ENCODE data around the gene ANKRD13B.

Gene ANKRD13B

GRCh38 chr17:29594519-29595090 is 1.7 kb downstream of the ANKRD13B start:
- H3K4me3 ChIP-seq (ENCODE audit: low read length) = peak overlapping the region; percentile 80

GRCh38 chr17:29595107-29595942 is 2.4 kb downstream of the ANKRD13B start:
- Histone ChIP-seq H3K9ac (ENCODE audit: low read depth, low read length) (no peak overlapping the region), H3K36me3 (ENCODE audit: insufficient read depth, low read length) (no peaks in the 10 kb centered on the region), H3K9me3 (replicated peaks; ENCODE audit: low read length) (no peaks in the 10 kb centered on the region), H3K4me3 (ENCODE audit: low read length) (no peak overlapping the region), H3K4me1 (ENCODE audit: control insufficient read depth, insufficient read depth, low read length) (peaks cover 41% of the 10 kb centered on the region), H3K27me3 (ENCODE audit: control insufficient read depth, insufficient read depth, low read length) (no peaks in the 10 kb centered on the region), H3K4me2 (ENCODE audit: low read length) (no peak overlapping the region)

More at GRCh38 chr17:29594519-29595090, 1.7 kb downstream of the ANKRD13B start:
- H3K9me3 ChIP-seq (replicated peaks; ENCODE audit: low read length) = no peaks in the 10 kb centered on the region
- no peak overlapping the region for H3K9ac ChIP-seq (ENCODE audit: low read depth, low read length)
- H3K4me1 ChIP-seq (ENCODE audit: control insufficient read depth, insufficient read depth, low read length) = peaks cover 48% of the 10 kb centered on the region
- H3K4me2 ChIP-seq (ENCODE audit: low read length) = peak overlapping the region; percentile 90
- H3K36me3 ChIP-seq (ENCODE audit: insufficient read depth, low read length) = no peaks in the 10 kb centered on the region
- H3K27me3 ChIP-seq (ENCODE audit: control insufficient read depth, insufficient read depth, low read length) = no peaks in the 10 kb centered on the region

GRCh38 chr17:29595943-29596774 is 3.2 kb downstream of the ANKRD13B start:
- Histone ChIP-seq H3K27me3 (ENCODE audit: control insufficient read depth, insufficient read depth, low read length) (no peaks in the 10 kb centered on the region), H3K9me3 (replicated peaks; ENCODE audit: low read length) (no peaks in the 10 kb centered on the region), H3K4me2 (ENCODE audit: low read length) (peak overlapping the region; percentile 9), H3K36me3 (ENCODE audit: insufficient read depth, low read length) (no peaks in the 10 kb centered on the region), H3K4me3 (ENCODE audit: low read length) (no peak overlapping the region), H3K9ac (ENCODE audit: low read depth, low read length) (no peak overlapping the region), H3K4me1 (ENCODE audit: control insufficient read depth, insufficient read depth, low read length) (peaks cover 32% of the 10 kb centered on the region)

GRCh38 chr17:29596811-29597210 is 3.9 kb downstream of the ANKRD13B start:
- H3K9ac ChIP-seq (ENCODE audit: low read depth, low read length) = no peak overlapping the region
- no peaks in the 10 kb centered on the region for H3K27me3 ChIP-seq (ENCODE audit: control insufficient read depth, insufficient read depth, low read length)
- no peaks in the 10 kb centered on the region for H3K9me3 ChIP-seq (replicated peaks; ENCODE audit: low read length)
- no peak overlapping the region for H3K4me3 ChIP-seq (ENCODE audit: low read length)
- H3K4me1 ChIP-seq (ENCODE audit: control insufficient read depth, insufficient read depth, low read length) = peaks cover 26% of the 10 kb centered on the region
- no peak overlapping the region for H3K4me2 ChIP-seq (ENCODE audit: low read length)
- no peaks in the 10 kb centered on the region for H3K36me3 ChIP-seq (ENCODE audit: insufficient read depth, low read length)

GRCh38 chr17:29597361-29598172 is 4.6 kb downstream of the ANKRD13B start:
- Histone ChIP-seq H3K9me3 (replicated peaks; ENCODE audit: low read length) (no peaks in the 10 kb centered on the region), H3K4me3 (ENCODE audit: low read length) (no peak overlapping the region), H3K4me2 (ENCODE audit: low read length) (no peak overlapping the region), H3K27me3 (ENCODE audit: control insufficient read depth, insufficient read depth, low read length) (no peaks in the 10 kb centered on the region), H3K4me1 (ENCODE audit: control insufficient read depth, insufficient read depth, low read length) (peaks cover 18% of the 10 kb centered on the region), H3K9ac (ENCODE audit: low read depth, low read length) (no peak overlapping the region), H3K36me3 (ENCODE audit: insufficient read depth, low read length) (no peaks in the 10 kb centered on the region)

- no peaks in the 10 kb centered on the region for H3K9me3 ChIP-seq (replicated peaks; ENCODE audit: low read length)
- H3K36me3 ChIP-seq (ENCODE audit: insufficient read depth, low read length) = no peaks in the 10 kb centered on the region
These were observed 10.3 kb downstream of the ANKRD13B start for GRCh38 chr17:29603109-29603674.

GRCh38 chr17:29607557-29608195 is 14.7 kb downstream of the ANKRD13B start:
- no peak overlapping the region for H3K9ac ChIP-seq (ENCODE audit: low read depth, low read length)
- no peaks in the 10 kb centered on the region for H3K36me3 ChIP-seq (ENCODE audit: insufficient read depth, low read length)
- no peaks in the 10 kb centered on the region for H3K27me3 ChIP-seq (ENCODE audit: control insufficient read depth, insufficient read depth, low read length)
- no peak overlapping the region for H3K4me3 ChIP-seq (ENCODE audit: low read length)
- H3K4me2 ChIP-seq (ENCODE audit: low read length) = no peak overlapping the region
- H3K9me3 ChIP-seq (replicated peaks; ENCODE audit: low read length) = no peaks in the 10 kb centered on the region
- no peaks in the 10 kb centered on the region for H3K4me1 ChIP-seq (ENCODE audit: control insufficient read depth, insufficient read depth, low read length)

More at GRCh38 chr17:29603109-29603674, 10.3 kb downstream of the ANKRD13B start:
- H3K27me3 ChIP-seq (ENCODE audit: control insufficient read depth, insufficient read depth, low read length) = no peaks in the 10 kb centered on the region
- H3K9ac ChIP-seq (ENCODE audit: low read depth, low read length) = no peak overlapping the region
- H3K4me3 ChIP-seq (ENCODE audit: low read length) = no peak overlapping the region
- H3K4me2 ChIP-seq (ENCODE audit: low read length) = no peak overlapping the region
- no peaks in the 10 kb centered on the region for H3K4me1 ChIP-seq (ENCODE audit: control insufficient read depth, insufficient read depth, low read length)

GRCh38 chr17:29608986-29609385 is 16.1 kb downstream of the ANKRD13B start:
- no peak overlapping the region for H3K4me2 ChIP-seq (ENCODE audit: low read length)
- H3K9ac ChIP-seq (ENCODE audit: low read depth, low read length) = no peak overlapping the region
- H3K9me3 ChIP-seq (replicated peaks; ENCODE audit: low read length) = no peaks in the 10 kb centered on the region
- H3K36me3 ChIP-seq (ENCODE audit: insufficient read depth, low read length) = no peaks in the 10 kb centered on the region
- peaks cover 8% of the 10 kb centered on the region for H3K4me1 ChIP-seq (ENCODE audit: control insufficient read depth, insufficient read depth, low read length)
- no peak overlapping the region for H3K4me3 ChIP-seq (ENCODE audit: low read length)
- no peaks in the 10 kb centered on the region for H3K27me3 ChIP-seq (ENCODE audit: control insufficient read depth, insufficient read depth, low read length)

GRCh38 chr17:29610395-29610794 is 17.5 kb downstream of the ANKRD13B start:
- Histone ChIP-seq H3K9me3 (replicated peaks; ENCODE audit: low read length) (no peaks in the 10 kb centered on the region), H3K4me1 (ENCODE audit: control insufficient read depth, insufficient read depth, low read length) (peaks cover 8% of the 10 kb centered on the region), H3K27me3 (ENCODE audit: control insufficient read depth, insufficient read depth, low read length) (no peaks in the 10 kb centered on the region), H3K9ac (ENCODE audit: low read depth, low read length) (no peak overlapping the region), H3K36me3 (ENCODE audit: insufficient read depth, low read length) (no peaks in the 10 kb centered on the region), H3K4me3 (ENCODE audit: low read length) (no peak overlapping the region), H3K4me2 (ENCODE audit: low read length) (no peak overlapping the region)

- Histone ChIP-seq H3K36me3 (ENCODE audit: insufficient read depth, low read length) (no peaks in the 10 kb centered on the region), H3K9ac (ENCODE audit: low read depth, low read length) (no peak overlapping the region), H3K4me2 (ENCODE audit: low read length) (no peak overlapping the region), H3K27me3 (ENCODE audit: control insufficient read depth, insufficient read depth, low read length) (no peaks in the 10 kb centered on the region), H3K9me3 (replicated peaks; ENCODE audit: low read length) (no peaks in the 10 kb centered on the region), H3K4me3 (ENCODE audit: low read length) (no peak overlapping the region), H3K4me1 (ENCODE audit: control insufficient read depth, insufficient read depth, low read length) (peaks cover 15% of the 10 kb centered on the region)
These were observed 18.6 kb downstream of the ANKRD13B start for GRCh38 chr17:29611351-29612093.

All from skeletal muscle satellite cell (primary cell).